Measurements from ENCODE around the gene TPRA1. TPM values are rescaled to one million over a fixed set of nuclear protein-coding genes. Genes with fewer than 3 reads are reported as not detected.

Gene TPRA1
- total RNA-seq (2021), result 19.3 and 20.0 TPM in 2 replicates
- long read RNA-seq, full-length matches to known transcripts, result 45 of 130 reads
- long read RNA-seq, partial matches to known transcripts, result 4 of 130 reads
- long read RNA-seq, other reads (novel, unspliced or antisense), result 81 of 130 reads

GRCh38 chr3:127590593-127591465 is at the start of gene TPRA1:
Gene TPRA1, minus strand, starts transcription at chr3:127590733. Its CDS starts 10,587 bp downstream, at chr3:127580146.
- Histone ChIP-seq H3K14ac (ENCODE audit: insufficient read depth, low read length) (0 out of 2 replicates have a peak within 1 kb of the TSS, but pooled peaks have one; percentile 10), H3K56ac (ENCODE audit: insufficient read length, low read depth, low read length) (no peak within 1 kb of the TSS), H4K20me1 (ENCODE audit: control insufficient read depth, insufficient read depth, insufficient read length) (peaks cover 3% of the 10 kb centered on the region), H2AK5ac (ENCODE audit: insufficient read length, low read length) (no peak within 1 kb of the TSS), H3K23me2 (ENCODE audit: insufficient read length, low read depth, low read length, poor library complexity, severe bottlenecking) (peaks cover 5% of the 10 kb centered on the region), H3K4me2 (ENCODE audit: insufficient read depth, insufficient read length, low read length) (peak within 1 kb of the TSS; percentile 34), H3K79me1 (ENCODE audit: insufficient read depth, low read depth, low read length, poor library complexity, severe bottlenecking) (no peaks in the 10 kb centered on the region), H2BK120ac (ENCODE audit: low read depth, low read length, poor library complexity, severe bottlenecking) (no peak within 1 kb of the TSS), H4K8ac (replicated peaks; ENCODE audit: insufficient read length, low read depth, low read length) (no peak within 1 kb of the TSS), H3K4me1 (ENCODE audit: insufficient read depth, low read length) (no peaks in the 10 kb centered on the region), H3K27me3 (ENCODE audit: insufficient read depth, low read length) (no peaks in the 10 kb centered on the region), H3K27ac (ENCODE audit: insufficient read length, low read depth, low read length) (no peak within 1 kb of the TSS), H2BK5ac (ENCODE audit: insufficient read length, low read length) (no peak within 1 kb of the TSS), H2BK12ac (ENCODE audit: insufficient read length, low read depth, low read length) (no peak within 1 kb of the TSS), H3K9ac (ENCODE audit: extremely low read depth, insufficient read length, low read length) (peak within 1 kb of the TSS; percentile 35), H3K18ac (ENCODE audit: insufficient read length, low read depth, low read length) (no peak within 1 kb of the TSS), H3K79me2 (ENCODE audit: insufficient read depth, low read length) (no peaks in the 10 kb centered on the region), H2AFZ (ENCODE audit: low read length) (no peak within 1 kb of the TSS), H3K9me3 (ENCODE audit: control insufficient read depth, low read depth, low read length) (no peaks in the 10 kb centered on the region), H3K4ac (ENCODE audit: low read depth, low read length) (no peak within 1 kb of the TSS), H2BK20ac (ENCODE audit: low read depth, low read length, poor library complexity, severe bottlenecking) (no peak within 1 kb of the TSS), H2BK15ac (ENCODE audit: low read depth, low read length) (no peak within 1 kb of the TSS), H3T11ph (ENCODE audit: low read length) (no peak within 1 kb of the TSS), H4K5ac (ENCODE audit: insufficient read length, low read depth, low read length) (no peak within 1 kb of the TSS), H4K91ac (ENCODE audit: insufficient read length, low read depth, low read length) (no peak within 1 kb of the TSS), H3K23ac (ENCODE audit: insufficient read length, low read depth, low read length) (no peak within 1 kb of the TSS)
- no peaks in the 10 kb centered on the region; a peak in 1 of 5 replicates for H3K9me3 Mint-ChIP-seq
- H3K36me3 Mint-ChIP-seq (ENCODE audit: insufficient read depth in 1 of 3, low read depth in 3 of 3), result peaks cover 0 to 8% (median 4%) of the 10 kb centered on the region in 3 experiments; a peak in 3 of 7 replicates
- H3K4me1 Mint-ChIP-seq, result peaks cover 21 to 22% of the 10 kb centered on the region in 2 experiments
- TF ChIP-seq CTCF (conservative IDR thresholded peaks at IDR 0.05), result no peak
- peak within 1 kb of the TSS; percentile 75 to 93 for H3K4me3 Mint-ChIP-seq
- WGBS (ENCODE audit: extremely low coverage, insufficient read length, low lambda C conversion rate), result no CpG with 5 or more reads among the region's 72 CpGs
- peak within 1 kb of the TSS; percentile 94 to 97 (median 94) for H3K27ac Mint-ChIP-seq
- H3K27me3 Mint-ChIP-seq (ENCODE audit: low read depth), result peaks cover 7% of the 10 kb centered on the region
- DNase-seq, result peak; percentile 94

Measured in H9 (cell line).